Keratinocyte (primary cell): ENCODE measurements around the gene NFYC. TPM values are rescaled to one million over a fixed set of nuclear protein-coding genes. Genes with fewer than 3 reads are reported as not detected.

Experiments used
- DNase-seq: peaks from one replicate; pipeline ENCODE4 v3.0.0-alpha.2; 2011; ENCODE audit warnings: low read depth, missing footprints, low spot score
- FAIRE-seq: peaks from 2 replicates; lab custom pipeline; 2011; peaks lifted over from hg19 to GRCh38; lab: Jason Lieb, UNC
- H2AFZ ChIP-seq: 2 replicates; pipeline ENCODE4 v1.6.0; 2012; ENCODE audit warnings: low read length, control low read depth, inconsistent platforms; ENCODE audit not compliant: control insufficient read depth
- H3K27ac ChIP-seq: 2 replicates; pipeline ENCODE4 v1.5.1; 2011; ENCODE audit warnings: low read length; ENCODE audit not compliant: control insufficient read depth, insufficient read depth
- H3K27me3 ChIP-seq: 3 replicates; pipeline ENCODE4 v1.6.0; 2011; ENCODE audit warnings: low read length; ENCODE audit not compliant: control insufficient read depth, insufficient read depth; ENCODE audit errors: extremely low read depth
- H3K36me3 ChIP-seq, 2 experiments: 2 replicates in 1 of 2; 3 replicates in 1 of 2; pipeline ENCODE4 v1.5.1; 2011; ENCODE audit warnings: low read length in 2 of 2, mild to moderate bottlenecking in 1 of 2; ENCODE audit not compliant: control insufficient read depth in 2 of 2, insufficient read depth in 2 of 2; ENCODE audit errors: extremely low read depth in 1 of 2
- H3K4me1 ChIP-seq: 3 replicates; pipeline ENCODE4 v1.5.1; 2011; ENCODE audit warnings: low read length; ENCODE audit not compliant: control insufficient read depth, insufficient read depth; ENCODE audit errors: extremely low read depth
- H3K4me2 ChIP-seq: 3 replicates; pipeline ENCODE4 v1.6.0; 2011; ENCODE audit warnings: low read depth, low read length; ENCODE audit not compliant: control insufficient read depth, insufficient read depth; ENCODE audit errors: extremely low read depth
- H3K4me3 ChIP-seq, 3 experiments: fragments of 200-600 bp in 1 of 3; sonication (generic) in 1 of 3; 2 replicates in 2 of 3; 3 replicates in 1 of 3; pipeline ENCODE4 v1.5.1; 2011 to 2016; ENCODE audit warnings: low read length in 3 of 3, mild to moderate bottlenecking in 3 of 3, control low read depth in 2 of 3, inconsistent platforms in 1 of 3, low read depth in 1 of 3, mixed read lengths in 1 of 3, mixed run types in 1 of 3, moderate library complexity in 1 of 3; ENCODE audit not compliant: control insufficient read depth in 2 of 3, insufficient read depth in 2 of 3; ENCODE audit errors: extremely low read depth in 1 of 3
- H3K79me2 ChIP-seq: 2 replicates; pipeline ENCODE4 v1.6.0; 2012; ENCODE audit warnings: low read length; ENCODE audit not compliant: control insufficient read depth, insufficient read depth
- H3K9ac ChIP-seq: 3 replicates; pipeline ENCODE4 v1.6.0; 2011; ENCODE audit warnings: low read length; ENCODE audit not compliant: control insufficient read depth, insufficient read depth; ENCODE audit errors: extremely low read depth
- H3K9me1 ChIP-seq: 3 replicates; pipeline ENCODE4 v1.6.0; 2011; ENCODE audit warnings: low read length; ENCODE audit not compliant: control insufficient read depth, insufficient read depth; ENCODE audit errors: extremely low read depth
- H3K9me3 ChIP-seq: 2 replicates; pipeline ENCODE4 v1.5.1; 2012; ENCODE audit warnings: low read depth, low read length; ENCODE audit not compliant: control insufficient read depth
- H4K20me1 ChIP-seq: 3 replicates; pipeline ENCODE4 v1.6.0; 2011; ENCODE audit warnings: low read length; ENCODE audit not compliant: control insufficient read depth, insufficient read depth; ENCODE audit errors: extremely low read depth
- CTCF ChIP-seq, 3 experiments: IDR thresholded peaks in 1 of 3; conservative IDR thresholded peaks in 1 of 3; optimal IDR thresholded peaks in 1 of 3; 2 replicates in 2 of 3; 3 replicates in 1 of 3; pipeline versions ENCODE3 to v1.5.1; 2011; ENCODE audit warnings: low read length in 3 of 3, mild to moderate bottlenecking in 3 of 3, moderate library complexity in 2 of 3, control low read depth in 1 of 3, inconsistent platforms in 1 of 3; ENCODE audit not compliant: insufficient read depth in 2 of 3; ENCODE audit errors: extremely low read depth in 1 of 3
- EZH2 ChIP-seq: IDR thresholded peaks from one replicate; pipeline ENCODE4 v1.6.1; 2012; ENCODE audit warnings: inconsistent platforms, mild to moderate bottlenecking, low read length, moderate library complexity
- dilution Hi-C: fragments of 300-500 bp; cut with MboI; formaldehyde crosslinking; loops from one replicate; pipeline ENCODE4 v1.7.0; 2020; ENCODE audit warnings: low sequenced_read_pairs; ENCODE audit not compliant: extremely low pct_ligation_motif_present
- polyA plus RNA-seq, 5 experiments: library from polyadenylated mRNA; depleted of rRNA in 3 of 5; stranded (reverse) in 3 of 5; stranded (forward) in 1 of 5; unstranded in 1 of 5; fragments of >200 nt; gene quantifications; 1 replicate in 1 of 5; 2 replicates in 3 of 5; 3 replicates in 1 of 5; pipeline versions ENCODE4 v1.2.1 to v1.2.3, GENCODE V29; 2011 to 2012; ENCODE audit warnings: missing spikeins in 2 of 5, low read depth in 1 of 5, low replicate concordance in 1 of 5

The NFYC gene
- polyA plus RNA-seq, 1 donor (not counting 4 experiments of a cell fraction or from before 2014, with no cell fraction given), result 32.4 TPM

GRCh38 chr1:40777224-40777970, 85.9 kb downstream of the NFYC start:
- dilution Hi-C loops, result no loop called here
- no peak for FAIRE-seq
- peaks cover 10% of the 10 kb centered on the region for H3K4me1 ChIP-seq

GRCh38 chr1:40780678-40781607, 89.4 kb downstream of the NFYC start:
- FAIRE-seq, result no peak

More at GRCh38 chr1:40777224-40777970, 85.9 kb downstream of the NFYC start:
- Histone ChIP-seq H3K27me3 (peaks cover 4% of the 10 kb centered on the region), H3K27ac (no peak overlapping the region), H3K9ac (no peak overlapping the region), H3K9me1 (no peaks in the 10 kb centered on the region), H3K9me3 (no peaks in the 10 kb centered on the region), H3K4me2 (no peak overlapping the region), H3K79me2 (no peaks in the 10 kb centered on the region), H4K20me1 (no peaks in the 10 kb centered on the region), H3K36me3 (peaks cover 0 to 5% of the 10 kb centered on the region in 2 experiments), H3K4me3 (no peak overlapping the region), H2AFZ (no peak overlapping the region)
- TF ChIP-seq EZH2 (no peak), CTCF (optimal IDR thresholded peaks at IDR 0.05 in 1 of 3, IDR thresholded peaks at IDR 0.05 in 1 of 3, conservative IDR thresholded peaks at IDR 0.05 in 1 of 3; ENCODE audit: extremely low read depth in 1 of 3, insufficient read depth in 2 of 3, low read length in 3 of 3) (no peak)
- no peak for DNase-seq

More at GRCh38 chr1:40780678-40781607, 89.4 kb downstream of the NFYC start:
- Histone ChIP-seq H3K27ac (no peak overlapping the region), H3K4me3 (no peak overlapping the region), H3K79me2 (no peaks in the 10 kb centered on the region), H4K20me1 (no peaks in the 10 kb centered on the region), H3K9me3 (no peaks in the 10 kb centered on the region), H3K9me1 (no peaks in the 10 kb centered on the region), H3K36me3 (peaks cover 0 to 3% of the 10 kb centered on the region in 2 experiments), H3K9ac (no peak overlapping the region), H2AFZ (no peak overlapping the region), H3K27me3 (peaks cover 33% of the 10 kb centered on the region), H3K4me1 (peaks cover 3% of the 10 kb centered on the region), H3K4me2 (no peak overlapping the region)
- dilution Hi-C loops, result no loop called here
- no peak for TF ChIP-seq EZH2
- no peak for TF ChIP-seq CTCF (optimal IDR thresholded peaks at IDR 0.05 in 1 of 3, IDR thresholded peaks at IDR 0.05 in 1 of 3, conservative IDR thresholded peaks at IDR 0.05 in 1 of 3; ENCODE audit: extremely low read depth in 1 of 3, insufficient read depth in 2 of 3, low read length in 3 of 3)
- no peak for DNase-seq
